Sigmoid colon (tissue), 7 donors: ENCODE data around the gene CRTC3. TPM values are rescaled to one million over a fixed set of nuclear protein-coding genes. Genes with fewer than 3 reads are reported as not detected.

ENCODE experiments used
- DNase-seq: peaks from one replicate; pipeline ENCODE4 v3.0.0-alpha.2; 2019
- H3K27ac ChIP-seq, 4 donors: fragments of 200-600 bp; sonication (generic); one replicate each; pipeline ENCODE4 v1.5.1; 2016 to 2019; ENCODE audit warnings: mild to moderate bottlenecking in 1 of 4
- H3K27me3 ChIP-seq, 3 donors: fragments of 200-600 bp; sonication (generic); one replicate each; pipeline ENCODE4 v1.5.1; 2019; ENCODE audit warnings: mild to moderate bottlenecking in 1 of 3
- H3K36me3 ChIP-seq, 4 donors: fragments of 200-600 bp; sonication (generic); one replicate each; pipeline ENCODE4 v1.5.1; 2016 to 2019
- H3K4me1 ChIP-seq, 4 donors: fragments of 200-600 bp; sonication (generic); one replicate each; pipeline ENCODE4 v1.5.1; 2017 to 2019
- H3K4me3 ChIP-seq, 4 donors: fragments of 200-600 bp; sonication (generic); one replicate each; pipeline ENCODE4 v1.5.1; 2017 to 2019; ENCODE audit warnings: mild to moderate bottlenecking in 2 of 4, moderate library complexity in 1 of 4
- H3K9me3 ChIP-seq, 4 donors: fragments of 200-600 bp in 3 of 4; sonication (generic) in 3 of 4; one replicate each; pipeline versions ENCODE4 v1.5.1 to v1.6.1; 2013 to 2019
- CTCF ChIP-seq, 4 experiments: fragments of 450-650 bp in 3 of 4; fragments of 200-600 bp in 1 of 4; IDR thresholded peaks; one replicate each; pipeline ENCODE4 v1.5.1; 2016 to 2019; ENCODE audit warnings: antibody characterized with exemption in 4 of 4, mild to moderate bottlenecking in 3 of 4, moderate library complexity in 2 of 4
- EP300 ChIP-seq, 4 donors: sonication (generic); formaldehyde crosslinking; IDR thresholded peaks; one replicate each; pipeline ENCODE4 v1.6.1; 2017; ENCODE audit warnings: antibody characterized with exemption in 4 of 4
- POLR2A ChIP-seq, 2 donors: fragments of 450-650 bp; IDR thresholded peaks; one replicate each; pipeline ENCODE4 v1.6.1; 2016; ENCODE audit warnings: antibody characterized with exemption in 2 of 2, mild to moderate bottlenecking in 2 of 2, moderate library complexity in 2 of 2
- POLR2AphosphoS5 ChIP-seq, 4 donors: sonication (generic); formaldehyde crosslinking; IDR thresholded peaks; one replicate each; pipeline ENCODE4 v1.6.1; 2017; ENCODE audit warnings: antibody characterized with exemption in 4 of 4
- WGBS, 2 donors: extraction: QIAGEN DNeasy Blood & Tissue Kit; methylation state at CpG; one replicate each; pipeline ENCODE4 v1.1.7; 2013; 5-methylcytosine and 5-hydroxymethylcytosine counted together
- intact Hi-C: fragments of 100-400 bp; cut with DNase I; formaldehyde crosslinking; loops from one replicate; pipeline ENCODE4 v1.15.1; 2023
- polyA plus RNA-seq, 3 donors: library from polyadenylated mRNA; stranded (reverse); fragments of 200-250 nt; gene quantifications; one replicate each; pipeline ENCODE4 v1.2.3, GENCODE V29; 2013
- total RNA-seq, 4 donors: library from RNA; depleted of rRNA; stranded (reverse); fragments of >200 nt; gene quantifications; one replicate each; pipeline ENCODE4 v1.1.0, GENCODE V29; 2016
- donor health status: healthy with polysubstance abuse.
- donor health status: Bipolar disorder and iron deficiency.
- donor health status: healthy.

Gene CRTC3
- total and polyA plus RNA-seq, 7 donors = 5.4 to 64.0 (median 27.6) TPM

- no peak for DNase-seq
- intact Hi-C loops = no loop called here
- Histone ChIP-seq H3K27me3 (no peaks in the 10 kb centered on the region), H3K4me1 (no peaks in the 10 kb centered on the region), H3K36me3 (peaks cover 31 to 100% (median 62%) of the 10 kb centered on the region in 4 donors), H3K27ac (no peak overlapping the region), H3K9me3 (no peaks in the 10 kb centered on the region), H3K4me3 (no peak overlapping the region)
- TF ChIP-seq POLR2A (IDR thresholded peaks at IDR 0.05) = no peak
- no peak for TF ChIP-seq CTCF (IDR thresholded peaks at IDR 0.05)
- no peak for TF ChIP-seq EP300 (IDR thresholded peaks at IDR 0.05)
- no peak for TF ChIP-seq POLR2AphosphoS5 (IDR thresholded peaks at IDR 0.05)
- 83 to 88% methylated on average over 3 of the region's 3 CpGs for WGBS, 2 donors
Measured at GRCh38 chr15:90495067-90495466, 34.7 kb upstream of the CRTC3 start.

GRCh38 chr15:90496791-90497190 is 32.9 kb upstream of the CRTC3 start:
- WGBS, 2 donors = 72 to 78% methylated on average over 3 of the region's 3 CpGs
- DNase-seq = no peak
- Histone ChIP-seq H3K36me3 (peaks cover 23 to 100% (median 61%) of the 10 kb centered on the region in 4 donors), H3K9me3 (no peaks in the 10 kb centered on the region), H3K4me3 (no peak overlapping the region), H3K27me3 (no peaks in the 10 kb centered on the region), H3K4me1 (no peaks in the 10 kb centered on the region), H3K27ac (no peak overlapping the region)
- TF ChIP-seq CTCF (IDR thresholded peaks at IDR 0.05) = no peak
- no peak for TF ChIP-seq POLR2AphosphoS5 (IDR thresholded peaks at IDR 0.05)
- TF ChIP-seq POLR2A (IDR thresholded peaks at IDR 0.05) = no peak
- no peak for TF ChIP-seq EP300 (IDR thresholded peaks at IDR 0.05)
- intact Hi-C loops = no loop called here

- H3K36me3 ChIP-seq = peaks cover 19 to 100% (median 61%) of the 10 kb centered on the region in 4 donors
- H3K27ac ChIP-seq = no peak overlapping the region
- DNase-seq = no peak
- H3K4me1 ChIP-seq = no peaks in the 10 kb centered on the region
- WGBS, 2 donors = 65% methylated on average over 3 of the region's 3 CpGs
- H3K9me3 ChIP-seq = no peaks in the 10 kb centered on the region
- no peak for TF ChIP-seq CTCF (IDR thresholded peaks at IDR 0.05)
- no peak for TF ChIP-seq EP300 (IDR thresholded peaks at IDR 0.05)
- intact Hi-C loops = no loop called here
- no peak overlapping the region for H3K4me3 ChIP-seq
- H3K27me3 ChIP-seq = no peaks in the 10 kb centered on the region
Measured at GRCh38 chr15:90497376-90497775, 32.3 kb upstream of the CRTC3 start.

- no peaks in the 10 kb centered on the region for H3K9me3 ChIP-seq
- H3K27ac ChIP-seq = no peak overlapping the region
- no peak for DNase-seq
- intact Hi-C loops = no loop called here
- H3K4me1 ChIP-seq = no peaks in the 10 kb centered on the region
- H3K27me3 ChIP-seq = no peaks in the 10 kb centered on the region
- H3K4me3 ChIP-seq = no peak overlapping the region
- TF ChIP-seq POLR2AphosphoS5 (IDR thresholded peaks at IDR 0.05) (no peak), CTCF (IDR thresholded peaks at IDR 0.05) (no peak), EP300 (IDR thresholded peaks at IDR 0.05) (no peak), POLR2A (IDR thresholded peaks at IDR 0.05) (no peak)
- peaks cover 15 to 100% (median 57%) of the 10 kb centered on the region in 4 donors for H3K36me3 ChIP-seq
- 20 to 67% methylated on average over 6 of the region's 6 CpGs for WGBS, 2 donors
Measured at GRCh38 chr15:90497912-90498311, 31.8 kb upstream of the CRTC3 start.

GRCh38 chr15:90500171-90500570 is 29.6 kb upstream of the CRTC3 start:
- Histone ChIP-seq H3K36me3 (peaks cover 15 to 77% (median 44%) of the 10 kb centered on the region in 4 donors), H3K27ac (no peak overlapping the region), H3K4me1 (no peaks in the 10 kb centered on the region), H3K27me3 (no peaks in the 10 kb centered on the region), H3K9me3 (no peaks in the 10 kb centered on the region), H3K4me3 (no peak overlapping the region)
- no peak for DNase-seq
- intact Hi-C loops = no loop called here
- 92 to 94% methylated on average over 2 of the region's 2 CpGs for WGBS, 2 donors
- TF ChIP-seq POLR2A (IDR thresholded peaks at IDR 0.05) (no peak), CTCF (IDR thresholded peaks at IDR 0.05) (no peak), EP300 (IDR thresholded peaks at IDR 0.05) (no peak), POLR2AphosphoS5 (IDR thresholded peaks at IDR 0.05) (no peak)
